Uterus (tissue), 2 donors: ENCODE measurements around the gene RIPK1.

Experiments
- CTCF ChIP-seq, 4 experiments: fragments of 200-600 bp in 2 of 4; fragments of 450-650 bp in 2 of 4; sonication (generic) in 2 of 4; IDR thresholded peaks; one replicate each; pipeline ENCODE4 v1.5.1; 2016 to 2019; ENCODE audit warnings: antibody characterized with exemption in 4 of 4, mild to moderate bottlenecking in 2 of 4, moderate library complexity in 1 of 4
- POLR2A ChIP-seq, 2 donors: fragments of 450-650 bp; IDR thresholded peaks; one replicate each; pipeline ENCODE4 v1.6.1; 2016; ENCODE audit warnings: antibody characterized with exemption in 2 of 2, mild to moderate bottlenecking in 1 of 2, moderate library complexity in 1 of 2

DNA sequence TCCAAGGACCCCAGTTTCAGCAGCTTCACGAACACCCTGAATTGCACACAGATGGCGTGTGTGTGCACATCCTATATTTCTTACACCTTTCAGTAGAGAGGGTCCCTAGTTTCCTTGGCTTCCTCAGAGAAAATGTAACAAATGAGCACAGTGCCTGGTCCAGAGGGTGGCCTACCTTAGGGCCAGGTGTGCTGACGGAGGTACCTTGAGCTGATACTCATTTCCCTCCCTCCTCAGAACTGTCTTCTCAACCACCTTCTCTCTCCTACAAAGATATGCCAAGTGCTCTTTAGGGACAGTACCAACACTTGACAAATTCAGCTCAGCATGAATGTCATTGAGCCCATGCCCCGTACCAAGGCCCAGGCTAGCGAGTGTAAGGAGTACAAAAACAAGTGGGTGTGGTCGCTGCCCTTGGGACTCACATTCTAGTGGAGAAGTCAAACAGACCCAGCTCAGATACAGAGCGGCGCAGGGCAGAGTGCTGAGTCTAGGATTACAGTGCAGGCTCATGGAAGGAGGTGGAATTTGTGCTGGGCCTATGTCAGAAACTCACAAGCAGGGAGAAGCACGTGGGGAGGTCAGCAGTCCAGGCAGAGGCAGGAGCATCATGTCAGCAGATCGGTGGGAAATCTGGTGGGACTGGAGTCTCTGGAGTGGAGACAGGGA is 40.6 kb downstream of the RIPK1 start:
- TF ChIP-seq CTCF (IDR thresholded peaks at IDR 0.05) = no peak
- no peak for TF ChIP-seq POLR2A (IDR thresholded peaks at IDR 0.05)
